K562 (cell line): Measurements from ENCODE around the gene LMAN2L. TPM values are rescaled to one million over a fixed set of nuclear protein-coding genes. Genes with fewer than 3 reads are reported as not detected.

Experiments used
- ATF1 ChIP-seq, 2 experiments: fragments of 450-650 bp in 1 of 2; IDR thresholded peaks; 2 replicates each; pipeline ENCODE4 v1.6.1; 2016; ENCODE audit warnings: missing compliant biosample characterization in 1 of 2, missing genetic modification characterization in 1 of 2
- CREB5 ChIP-seq: fragments of 250-450 bp; sonication (Bioruptor Pico); IDR thresholded peaks from 2 replicates; pipeline ENCODE4 v1.5.0; 2020; ENCODE audit warnings: mild to moderate bottlenecking
- E2F4 ChIP-seq: sonication (generic); formaldehyde crosslinking; IDR thresholded peaks from 2 replicates; pipeline ENCODE4 v1.8.0; 2022; ENCODE audit warnings: mild to moderate bottlenecking, low read depth, missing genetic modification reagents
- LCOR ChIP-seq: sonication (generic); formaldehyde crosslinking; IDR thresholded peaks from 2 replicates; pipeline ENCODE4 v1.8.0; 2022; ENCODE audit warnings: mild to moderate bottlenecking, missing genetic modification reagents
- MIER1 ChIP-seq: fragments of 450-650 bp; IDR thresholded peaks from 2 replicates; pipeline ENCODE4 v1.6.1; 2016; ENCODE audit warnings: antibody characterized with exemption, mild to moderate bottlenecking, low read depth
- PTBP1 ChIP-seq: fragments of 200-400 bp; formaldehyde crosslinking; IDR thresholded peaks from 2 replicates; pipeline ENCODE4 v1.6.1; 2017; ENCODE audit warnings: low read depth, low read length
- STAT5A ChIP-seq: IDR thresholded peaks from 2 replicates; pipeline ENCODE4 v1.6.1; 2012; ENCODE audit warnings: low read length, inconsistent platforms, borderline replicate concordance
- ZNF436 ChIP-seq: fragments of 250-450, 450-650 bp; sonication (Bioruptor Pico); formaldehyde crosslinking; IDR thresholded peaks from 2 replicates; pipeline ENCODE4 v1.7.0; 2020; ENCODE audit warnings: mild to moderate bottlenecking
- polyA plus RNA-seq, 8 experiments: library from polyadenylated mRNA; depleted of rRNA in 4 of 8; stranded (reverse) in 5 of 8; unstranded in 3 of 8; fragments of >200 nt; fragmentation: Nextera tagmentation in 2 of 8; fragmentation: Illumina TruSeq in 1 of 8; extraction: Ambion mirVana in 2 of 8; extraction: Trizol in 1 of 8; gene quantifications; 2 replicates each; pipeline versions ENCODE4 v1.2.1 to v1.2.3, GENCODE V29; 2011 to 2014; ENCODE audit warnings: inconsistent platforms in 1 of 8, missing spikeins in 1 of 8
- total RNA-seq, 7 experiments: library from RNA; depleted of rRNA in 6 of 7; stranded (reverse); fragments of >200 nt in 6 of 7; fragmentation: Illumina TruSeq in 2 of 7; extraction: Trizol in 2 of 7; gene quantifications; 2 replicates each; pipeline versions ENCODE4 v1.2.1 to v1.2.3, GENCODE V29; 2011 to 2021; ENCODE audit warnings: low replicate concordance in 1 of 7
- TF ChIP-seq, protein P1 (sequence below): fragments of 450-650 bp; IDR thresholded peaks from 2 replicates; pipeline ENCODE4 v1.6.1; 2016; ENCODE audit warnings: low read depth, mild to moderate bottlenecking, moderate library complexity
- TF ChIP-seq, protein P2 (sequence below), 2 experiments: fragments of 250-450 bp in 1 of 2; fragments of 450-650 bp in 1 of 2; sonication (Bioruptor Pico) in 1 of 2; IDR thresholded peaks; 2 replicates each; pipeline versions ENCODE4 v1.6.1 to v1.8.0; 2016 to 2021; ENCODE audit warnings: mild to moderate bottlenecking in 2 of 2, moderate library complexity in 2 of 2, missing compliant biosample characterization in 1 of 2, missing genetic modification characterization in 1 of 2

LMAN2L gene
- total and polyA plus RNA-seq, 9 of the 15 experiments (the other 6 are each of a cell fraction or from before 2014, with no cell fraction given): 7.2 to 37.7 (median 12.5) TPM

- TF ChIP-seq, protein P1, sequence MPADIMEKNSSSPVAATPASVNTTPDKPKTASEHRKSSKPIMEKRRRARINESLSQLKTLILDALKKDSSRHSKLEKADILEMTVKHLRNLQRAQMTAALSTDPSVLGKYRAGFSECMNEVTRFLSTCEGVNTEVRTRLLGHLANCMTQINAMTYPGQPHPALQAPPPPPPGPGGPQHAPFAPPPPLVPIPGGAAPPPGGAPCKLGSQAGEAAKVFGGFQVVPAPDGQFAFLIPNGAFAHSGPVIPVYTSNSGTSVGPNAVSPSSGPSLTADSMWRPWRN: no peak
- TF ChIP-seq ATF1 (CRISPR knock-in tag; IDR thresholded peaks at IDR 0.05): no peak
- no peak for TF ChIP-seq ATF1 (tag; IDR thresholded peaks at IDR 0.05)
- TF ChIP-seq, protein P2, sequence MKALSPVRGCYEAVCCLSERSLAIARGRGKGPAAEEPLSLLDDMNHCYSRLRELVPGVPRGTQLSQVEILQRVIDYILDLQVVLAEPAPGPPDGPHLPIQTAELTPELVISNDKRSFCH (CRISPR knock-in tag; IDR thresholded peaks at IDR 0.05): no peak
- TF ChIP-seq, protein P2 (tag; IDR thresholded peaks at IDR 0.05): peak; percentile 44; the same call in 1 of the 2 replicates
- TF ChIP-seq MIER1: 0 out of 2 replicates have a peak, but pooled peaks have one; percentile 28
- TF ChIP-seq E2F4 (CRISPR knock-in tag): no peak
- no peak for TF ChIP-seq PTBP1
- no peak for TF ChIP-seq CREB5 (CRISPR knock-in tag)
- no peak for TF ChIP-seq STAT5A
- TF ChIP-seq ZNF436 (CRISPR knock-in tag): no peak
- no peak for TF ChIP-seq LCOR (CRISPR knock-in tag)
Observed at GRCh38 chr2:96760986-96761832, 21.3 kb upstream of the LMAN2L start (continued).
